Myocyte (in vitro differentiated cells): ENCODE measurements around the gene GNRH2. TPM values are rescaled to one million over a fixed set of nuclear protein-coding genes. Genes with fewer than 3 reads are reported as not detected.
"Not testable (repeated sequence)": the region's sequence is repeated elsewhere in the genome, so short reads cannot be mapped to it uniquely, and the experiment has no call there.

Experiments
- DNase-seq: peaks from one replicate; pipeline ENCODE4 v3.0.0-alpha.2; 2012; ENCODE audit warnings: low read depth
- total RNA-seq: library from RNA; depleted of rRNA; stranded (reverse); fragments of >200 nt; gene quantifications from 2 replicates; pipeline ENCODE4 v1.2.3, GENCODE V29; 2014

GNRH2 gene
- total RNA-seq, 1 donor from 2014 or later: not detected

DNA sequence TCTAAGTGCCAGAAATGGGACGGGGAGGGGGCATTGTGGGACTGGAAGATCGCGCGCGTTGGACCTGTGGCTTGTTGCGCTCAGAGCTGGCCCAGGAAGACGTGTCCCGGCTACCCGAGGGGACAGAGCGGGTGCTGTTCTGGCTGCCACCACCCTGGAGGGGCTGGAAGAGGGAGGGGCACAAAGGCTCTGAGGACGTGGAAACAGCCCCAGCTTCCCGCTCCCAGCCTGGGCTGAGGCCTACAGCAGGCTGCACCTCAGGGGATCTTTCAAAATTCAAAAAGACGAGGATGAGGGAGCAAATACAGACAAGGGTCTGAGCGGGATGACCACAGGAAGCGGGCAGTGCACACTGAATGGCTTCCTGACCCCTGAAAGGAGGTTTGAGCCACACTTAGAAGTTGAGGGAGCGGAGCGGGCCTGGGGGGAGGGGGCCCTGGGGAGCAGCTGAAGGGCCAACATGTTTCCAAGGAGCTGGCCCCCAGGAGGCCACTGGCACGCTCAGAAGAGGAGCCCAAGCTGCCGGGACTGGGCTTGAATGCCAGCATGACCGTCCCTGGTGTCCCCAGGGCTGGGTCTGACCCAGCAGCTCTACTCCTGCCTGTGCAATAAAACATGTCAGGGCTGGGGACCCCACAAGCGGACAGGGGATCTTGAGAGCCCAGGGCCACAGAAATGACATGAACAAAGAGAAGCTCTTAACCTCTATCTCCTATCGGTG lies 29.3 kb downstream of the GNRH2 start:
- DNase-seq: no peak

DNA sequence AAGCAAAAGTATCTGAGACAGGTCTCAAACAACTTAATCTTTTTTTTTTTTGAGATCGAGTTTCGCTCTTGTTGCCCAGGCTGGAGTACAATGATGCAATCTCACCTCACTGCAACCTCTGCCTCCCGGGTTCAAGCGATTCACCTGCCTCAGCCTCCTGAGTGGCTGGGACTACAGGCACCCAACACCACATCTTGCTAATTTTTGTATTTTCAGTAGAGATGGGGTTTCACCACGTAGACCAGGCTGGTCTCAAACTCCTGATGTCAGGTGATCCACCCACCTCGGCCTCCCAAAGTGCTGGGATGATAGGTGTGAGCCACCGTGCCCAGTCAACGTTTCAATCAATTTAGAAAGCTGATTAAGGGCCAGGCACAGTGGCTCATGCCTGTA lies 29.8 kb downstream of the GNRH2 start:
- not testable (repeated sequence) for DNase-seq

GRCh38 chr20:3074812-3075211 lies 31.4 kb downstream of the GNRH2 start:
- DNase-seq: no peak

DNA sequence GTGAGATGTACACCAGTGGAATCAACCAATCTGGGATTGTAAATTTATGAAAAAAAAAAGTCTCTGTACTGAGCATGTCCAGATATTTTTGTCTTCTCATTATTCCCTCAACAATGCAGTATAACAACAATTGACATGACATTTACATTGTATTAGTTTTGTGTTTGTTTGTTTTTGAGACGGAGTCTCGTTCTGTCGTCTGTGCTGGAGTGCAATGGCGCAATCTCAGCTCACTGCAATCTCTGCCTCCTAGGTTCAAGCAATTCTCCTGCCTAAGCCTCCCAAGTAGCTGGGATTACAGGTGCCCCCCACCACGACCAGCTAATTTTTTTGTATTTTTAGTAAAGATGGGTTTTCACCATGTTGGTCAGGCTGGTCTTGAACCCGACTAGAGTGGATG lies 31.9 kb downstream of the GNRH2 start:
- DNase-seq: not testable (repeated sequence)

GRCh38 chr20:3077618-3078134 lies 34.3 kb downstream of the GNRH2 start:
- no peak for DNase-seq

GRCh38 chr20:3080939-3081388 lies 37.5 kb downstream of the GNRH2 start:
- DNase-seq: peak; percentile 89

DNA sequence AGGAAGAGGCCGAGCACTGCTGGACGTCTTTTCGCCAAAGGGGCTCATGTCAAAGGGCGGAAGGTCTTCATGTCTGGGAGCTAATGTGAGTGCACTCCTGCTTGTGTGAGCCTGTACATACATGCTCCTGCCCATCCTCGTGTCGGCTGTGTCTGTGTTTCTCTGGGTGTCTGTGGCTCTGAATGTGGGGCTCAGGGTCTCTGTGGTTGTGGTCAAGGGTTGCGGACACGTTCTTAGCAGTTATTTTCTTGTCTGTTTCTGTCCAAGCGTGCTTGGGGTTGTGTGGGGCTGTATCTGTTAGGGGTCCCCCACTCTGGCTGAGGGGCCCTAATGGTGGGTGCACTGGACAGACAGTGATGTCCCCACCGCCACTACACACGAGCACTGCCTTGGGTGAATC lies 38.2 kb downstream of the GNRH2 start:
- DNase-seq: no peak

- DNase-seq: no peak
Observed at GRCh38 chr20:3082306-3082951, 39.0 kb downstream of the GNRH2 start.

DNA sequence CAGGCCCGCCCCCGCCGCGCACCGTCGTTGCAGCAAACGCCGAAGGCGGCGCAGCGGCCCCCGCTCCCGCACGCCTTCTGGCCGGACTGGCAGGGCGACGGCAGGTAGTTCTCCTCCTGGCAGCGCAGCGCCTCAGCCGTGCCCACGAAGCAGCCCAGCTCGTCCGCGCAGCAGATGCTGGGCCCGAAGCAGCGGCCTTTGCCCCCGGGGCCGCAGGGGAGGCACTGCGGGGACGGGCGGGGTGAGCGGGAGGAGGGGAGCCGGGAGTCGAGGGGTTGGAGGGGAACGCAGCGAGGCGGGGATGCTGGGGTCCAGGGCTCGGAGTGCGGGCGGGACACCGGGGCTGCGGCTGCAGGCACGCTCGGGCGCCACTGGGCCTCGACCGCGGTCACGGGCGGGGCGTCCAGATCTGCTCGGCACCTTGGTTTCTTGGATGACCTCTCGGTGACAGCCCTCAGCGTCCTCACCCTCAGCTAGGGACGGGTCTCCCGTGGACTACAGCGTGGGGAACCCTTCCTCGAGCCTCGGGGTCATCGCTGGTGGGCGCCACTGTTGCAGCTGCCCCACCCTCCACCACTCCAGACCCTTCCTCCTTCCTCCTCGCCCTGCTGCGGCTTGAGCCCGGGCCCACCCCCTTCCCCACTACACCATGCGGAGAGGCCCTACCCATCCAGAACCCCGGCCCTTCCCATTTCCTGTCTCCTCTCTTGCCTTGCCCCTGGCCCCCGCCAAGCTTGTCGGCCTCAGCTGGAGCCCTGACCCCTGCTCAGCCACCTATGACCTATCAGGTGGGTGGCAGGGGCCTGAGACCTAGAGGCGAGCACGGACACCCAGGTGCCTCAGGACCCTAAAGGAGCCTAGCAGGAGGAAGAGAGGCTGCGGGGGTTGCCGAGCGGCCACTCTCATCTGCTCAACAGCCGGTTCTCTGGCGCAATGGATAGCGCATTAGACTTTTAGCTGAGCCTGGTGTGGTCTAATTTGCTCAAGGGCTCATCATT lies 39.8 kb downstream of the GNRH2 start:
- DNase-seq: no peak

GRCh38 chr20:3084283-3084985 lies 41.0 kb downstream of the GNRH2 start, which contains the start of gene AVP:
Gene AVP (minus strand): TSS chr20:3084724. CDS start chr20:3084674, 50 bp downstream.
- no peak for DNase-seq

- DNase-seq: no peak
Observed at GRCh38 chr20:3084986-3085360, 41.6 kb downstream of the GNRH2 start.

GRCh38 chr20:3085571-3086072 lies 42.2 kb downstream of the GNRH2 start:
- no peak for DNase-seq

- DNase-seq: no peak
Observed at GRCh38 chr20:3088031-3088430, 44.6 kb downstream of the GNRH2 start.

DNA sequence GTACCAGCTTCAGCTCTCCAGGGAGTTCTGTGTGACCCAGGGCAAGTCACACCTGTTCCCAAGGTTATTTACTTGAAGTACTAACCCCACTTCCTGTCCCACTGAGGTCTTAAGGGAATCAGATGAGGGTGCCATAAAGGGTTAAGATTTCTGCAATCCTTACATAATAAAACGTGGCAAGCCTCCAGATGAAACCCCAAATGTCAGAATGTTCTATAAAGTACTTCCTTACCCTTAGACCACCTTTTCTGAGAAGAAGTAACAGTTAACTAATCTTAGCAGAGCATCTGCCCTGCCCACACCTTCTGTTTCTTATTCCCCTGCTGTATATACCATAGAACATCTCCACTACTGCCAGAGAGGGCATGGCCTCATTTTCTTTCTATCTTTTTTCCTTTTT lies 47.1 kb downstream of the GNRH2 start:
- no peak for DNase-seq

- no peak for DNase-seq
Observed at GRCh38 chr20:3092611-3093379, 49.4 kb downstream of the GNRH2 start.

- no peak for DNase-seq
Observed at GRCh38 chr20:3093861-3094361, 50.5 kb downstream of the GNRH2 start.

- no peak for DNase-seq
Observed at GRCh38 chr20:3094848-3095629, 51.6 kb downstream of the GNRH2 start.
